ENCODE measurements around the gene ESRRA. TPM values are rescaled to one million over a fixed set of nuclear protein-coding genes. Genes with fewer than 3 reads are reported as not detected.

Gene ESRRA
- total RNA-seq, 2 experiments from 2014 or later = 28.6 to 57.8 TPM

DNA sequence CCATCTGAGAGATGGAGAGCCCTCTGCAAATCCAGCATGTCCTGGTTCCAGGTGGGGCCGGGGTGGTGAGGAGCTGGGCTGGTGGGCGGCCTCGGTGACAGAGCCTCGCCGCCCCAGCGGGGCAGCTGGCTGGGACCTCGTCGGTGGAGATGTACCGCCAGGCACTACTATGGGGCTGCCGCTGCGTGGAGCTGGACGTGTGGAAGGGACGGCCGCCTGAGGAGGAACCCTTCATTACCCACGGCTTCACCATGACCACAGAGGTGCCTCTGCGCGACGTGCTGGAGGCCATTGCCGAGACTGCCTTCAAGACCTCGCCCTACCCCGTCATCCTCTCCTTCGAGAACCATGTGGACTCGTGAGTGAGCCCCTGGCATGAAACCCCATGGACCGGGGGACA lies 47.0 kb upstream of the ESRRA start:
- H3K4me1 ChIP-seq (ENCODE audit: insufficient read depth, low read length, poor library complexity, severe bottlenecking) = no peaks in the 10 kb centered on the region
- no peak overlapping the region for H3K27ac ChIP-seq (ENCODE audit: low read depth, low read length, poor library complexity, severe bottlenecking)
- H3K79me2 ChIP-seq (ENCODE audit: insufficient read depth, low read depth, low read length) = no peaks in the 10 kb centered on the region
- H4K20me1 ChIP-seq (ENCODE audit: insufficient read depth, low read length) = no peaks in the 10 kb centered on the region
- ChIA-PET CTCF (ENCODE audit: unreplicated experiment) (interaction anchor here (0.7 kb wide), 1 partner anchor 9 kb away, joined by 3 read pairs; no protein-coding TSS in a partner anchor), POLR2A (no interaction called here)
- BruUV-seq (replicated peaks) = no TSS peak
- TF ChIP-seq EZH2phosphoT487 (IDR thresholded peaks at IDR 0.05; ENCODE audit: borderline replicate concordance, low read depth, low read length) (no peak), CTCF (conservative IDR thresholded peaks at IDR 0.05; ENCODE audit: low read length) (no peak)
- no peaks in the 10 kb centered on the region for H3K9me2 ChIP-seq (ENCODE audit: insufficient read depth, low read length)
- H3K36me3 ChIP-seq (ENCODE audit: insufficient read depth, low read length) = no peaks in the 10 kb centered on the region
- intact Hi-C loops (cut with micrococcal nuclease; ENCODE audit: unreplicated experiment) = no loop called here
- no peak for DNase-seq (ENCODE audit: low spot score)
- no peak overlapping the region for H2AFZ ChIP-seq (ENCODE audit: low read length)
- no peak overlapping the region for H3K4me3 ChIP-seq (ENCODE audit: low read depth, low read length, poor library complexity, severe bottlenecking)
- H3K4me2 ChIP-seq (ENCODE audit: low read length) = no peak overlapping the region
- no peaks in the 10 kb centered on the region for H3K9me3 ChIP-seq (ENCODE audit: low read length)

GRCh38 chr11:64258946-64259532 lies 46.3 kb upstream of the ESRRA start:
- Histone ChIP-seq H3K9me3 (ENCODE audit: low read length) (no peaks in the 10 kb centered on the region), H3K9me2 (ENCODE audit: insufficient read depth, low read length) (no peaks in the 10 kb centered on the region), H3K36me3 (ENCODE audit: insufficient read depth, low read length) (no peaks in the 10 kb centered on the region), H4K20me1 (ENCODE audit: insufficient read depth, low read length) (no peaks in the 10 kb centered on the region), H3K79me2 (ENCODE audit: insufficient read depth, low read depth, low read length) (no peaks in the 10 kb centered on the region), H2AFZ (ENCODE audit: low read length) (no peak overlapping the region), H3K27ac (ENCODE audit: low read depth, low read length, poor library complexity, severe bottlenecking) (no peak overlapping the region), H3K4me2 (ENCODE audit: low read length) (no peak overlapping the region), H3K4me1 (ENCODE audit: insufficient read depth, low read length, poor library complexity, severe bottlenecking) (no peaks in the 10 kb centered on the region), H3K4me3 (ENCODE audit: low read depth, low read length, poor library complexity, severe bottlenecking) (no peak overlapping the region)
- CTCF ChIA-PET (ENCODE audit: unreplicated experiment) = interaction anchor here (0.7 kb wide), 1 partner anchor 9 kb away, joined by 3 read pairs; no protein-coding TSS in a partner anchor
- TF ChIP-seq EZH2phosphoT487 (IDR thresholded peaks at IDR 0.05; ENCODE audit: borderline replicate concordance, low read depth, low read length) (no peak), CTCF (conservative IDR thresholded peaks at IDR 0.05; ENCODE audit: low read length) (no peak)
- POLR2A ChIA-PET = no interaction called here
- no TSS peak for BruUV-seq (replicated peaks)
- intact Hi-C loops (cut with micrococcal nuclease; ENCODE audit: unreplicated experiment) = no loop called here
- DNase-seq (ENCODE audit: low spot score) = no peak

- BruUV-seq (replicated peaks) = no TSS peak
- Histone ChIP-seq H3K4me3 (ENCODE audit: low read depth, low read length, poor library complexity, severe bottlenecking) (no peak overlapping the region), H3K4me2 (ENCODE audit: low read length) (no peak overlapping the region), H4K20me1 (ENCODE audit: insufficient read depth, low read length) (no peaks in the 10 kb centered on the region), H2AFZ (ENCODE audit: low read length) (no peak overlapping the region), H3K27ac (ENCODE audit: low read depth, low read length, poor library complexity, severe bottlenecking) (no peak overlapping the region), H3K9me3 (ENCODE audit: low read length) (no peaks in the 10 kb centered on the region), H3K79me2 (ENCODE audit: insufficient read depth, low read depth, low read length) (no peaks in the 10 kb centered on the region), H3K9me2 (ENCODE audit: insufficient read depth, low read length) (no peaks in the 10 kb centered on the region), H3K36me3 (ENCODE audit: insufficient read depth, low read length) (no peaks in the 10 kb centered on the region), H3K4me1 (ENCODE audit: insufficient read depth, low read length, poor library complexity, severe bottlenecking) (no peaks in the 10 kb centered on the region)
- intact Hi-C loops (cut with micrococcal nuclease; ENCODE audit: unreplicated experiment) = no loop called here
- no peak for DNase-seq (ENCODE audit: low spot score)
- ChIA-PET CTCF (ENCODE audit: unreplicated experiment) (no interaction called here), POLR2A (no interaction called here)
- TF ChIP-seq EZH2phosphoT487 (IDR thresholded peaks at IDR 0.05; ENCODE audit: borderline replicate concordance, low read depth, low read length) (no peak), CTCF (conservative IDR thresholded peaks at IDR 0.05; ENCODE audit: low read length) (no peak)
Measured at GRCh38 chr11:64259533-64260067, 45.7 kb upstream of the ESRRA start.

Measured in OCI-LY7 (cell line).